ENCODE results near the gene CEP128.

GRCh38 chr14:80576401-80576800 lies 365.1 kb downstream of the CEP128 start:
- TF ChIP-seq EZH2 (IDR thresholded peaks at IDR 0.05; ENCODE audit: insufficient read depth, poor library complexity, severe bottlenecking) (no peak), EZH2phosphoT487 (IDR thresholded peaks at IDR 0.05; ENCODE audit: insufficient read depth, low read depth) (no peak)
